Fibroblast of lung (primary cell): ENCODE measurements around the gene MAB21L2. TPM values are rescaled to one million over a fixed set of nuclear protein-coding genes. Genes with fewer than 3 reads are reported as not detected.

Experiments used
- DNase-seq, 2 donors: peaks; one replicate each; pipeline versions ENCODE4 v3.0.0 to v3.0.0-alpha.2; 2010; ENCODE audit warnings: low read depth in 2 of 2
- H2AFZ ChIP-seq: 2 replicates; pipeline ENCODE4 v1.5.1; 2012; ENCODE audit warnings: low read length, control low read depth, inconsistent platforms
- H3K27ac ChIP-seq: 2 replicates; pipeline ENCODE4 v1.5.1; 2011; ENCODE audit warnings: low read length, control low read depth; ENCODE audit not compliant: insufficient read depth
- H3K27me3 ChIP-seq: 2 replicates; pipeline ENCODE4 v1.5.1; 2011; ENCODE audit warnings: mild to moderate bottlenecking, low read length; ENCODE audit not compliant: control insufficient read depth, insufficient read depth
- H3K36me3 ChIP-seq: 2 replicates; pipeline ENCODE4 v1.5.1; 2011; ENCODE audit warnings: low read length; ENCODE audit not compliant: control insufficient read depth, insufficient read depth
- H3K4me1 ChIP-seq: 2 replicates; pipeline ENCODE4 v1.5.1; 2011; ENCODE audit warnings: low read length; ENCODE audit not compliant: control insufficient read depth, insufficient read depth; ENCODE audit errors: extremely low read depth
- H3K4me2 ChIP-seq: 2 replicates; pipeline ENCODE4 v1.5.1; 2011; ENCODE audit warnings: low read length, control low read depth; ENCODE audit not compliant: insufficient read depth; ENCODE audit errors: extremely low read depth
- H3K4me3 ChIP-seq, 4 experiments: fragments of 200-600 bp in 1 of 4; sonication (generic) in 1 of 4; replicated peaks in 1 of 4; 2 replicates each; pipeline ENCODE4 v1.5.1; 2011 to 2016; ENCODE audit warnings: low read length in 4 of 4, low read depth in 3 of 4, mild to moderate bottlenecking in 3 of 4, control low read depth in 2 of 4, inconsistent platforms in 1 of 4, mixed read lengths in 1 of 4; ENCODE audit not compliant: insufficient read depth in 1 of 4; ENCODE audit errors: control extremely low read depth in 1 of 4
- H3K79me2 ChIP-seq: 2 replicates; pipeline ENCODE4 v1.5.1; 2012; ENCODE audit warnings: mild to moderate bottlenecking, low read length, inconsistent platforms; ENCODE audit not compliant: control insufficient read depth, insufficient read depth
- H3K9ac ChIP-seq: 2 replicates; pipeline ENCODE4 v1.5.1; 2011; ENCODE audit warnings: mild to moderate bottlenecking, low read length, control low read depth; ENCODE audit not compliant: insufficient read depth
- H3K9me3 ChIP-seq: 2 replicates; pipeline ENCODE4 v1.5.1; 2012; ENCODE audit warnings: low read depth, low read length; ENCODE audit not compliant: control insufficient read depth, insufficient read depth
- H4K20me1 ChIP-seq: 2 replicates; pipeline ENCODE4 v1.5.1; 2011; ENCODE audit warnings: low read length; ENCODE audit not compliant: control insufficient read depth, insufficient read depth; ENCODE audit errors: extremely low read depth
- EZH2 ChIP-seq: IDR thresholded peaks from 2 replicates; pipeline ENCODE4 v1.5.1; 2012; ENCODE audit warnings: low read length, control low read depth, mild to moderate bottlenecking; ENCODE audit errors: missing control alignments
- polyA plus RNA-seq, 2 donors: library from polyadenylated mRNA; depleted of rRNA in 1 of 2; stranded (reverse) in 1 of 2; unstranded in 1 of 2; fragments of >200 nt; gene quantifications; 2 replicates each; pipeline ENCODE4 v1.2.1, GENCODE V29; 2011 to 2012; ENCODE audit warnings: missing spikeins in 1 of 2
- total RNA-seq: library from RNA; depleted of rRNA; stranded (reverse); fragments of >200 nt; gene quantifications from 2 replicates; pipeline ENCODE4 v1.2.1, GENCODE V29; 2014
- TF ChIP-seq, protein P1 (sequence below), 2 donors: IDR thresholded peaks in 1 of 2; conservative IDR thresholded peaks in 1 of 2; 1 replicate in 1 of 2; 2 replicates in 1 of 2; pipeline ENCODE4 v1.5.1; 2011 to 2012; ENCODE audit warnings: low read length in 2 of 2, control low read depth in 1 of 2, inconsistent platforms in 1 of 2, low read depth in 1 of 2, mild to moderate bottlenecking in 1 of 2

The MAB21L2 gene
- total and polyA plus RNA-seq, 2 donors (not counting 1 experiment from before 2014, with no cell fraction given) = 0.06 TPM; not detected in 1

DNA sequence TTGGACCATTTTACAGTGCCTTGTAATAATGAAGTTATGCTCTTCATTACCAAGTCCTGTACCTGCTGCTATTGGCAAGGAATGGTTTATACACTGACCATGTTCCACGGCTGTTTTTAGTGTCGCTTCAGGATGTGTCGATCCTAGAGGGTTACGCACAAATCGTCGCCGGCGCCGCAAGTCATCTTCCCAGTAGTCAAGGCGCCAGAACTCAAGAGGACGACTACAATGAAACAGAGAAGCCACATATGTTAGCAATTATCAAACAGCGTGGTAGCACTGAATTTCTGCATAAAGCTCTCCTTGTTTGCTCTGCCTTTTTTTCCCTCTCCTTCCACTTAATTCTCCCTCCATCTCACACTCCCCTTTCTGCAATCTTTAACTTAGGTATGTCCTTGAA, 17.0 kb downstream of the MAB21L2 start:
- Histone ChIP-seq H3K9me3 (no peaks in the 10 kb centered on the region), H2AFZ (no peak overlapping the region), H3K9ac (no peak overlapping the region), H4K20me1 (no peaks in the 10 kb centered on the region), H3K36me3 (no peaks in the 10 kb centered on the region), H3K79me2 (no peaks in the 10 kb centered on the region), H3K27ac (no peak overlapping the region), H3K4me2 (no peak overlapping the region), H3K27me3 (no peaks in the 10 kb centered on the region), H3K4me1 (no peaks in the 10 kb centered on the region), H3K4me3 (no peak overlapping the region)
- no peak for DNase-seq
- TF ChIP-seq, protein P1, sequence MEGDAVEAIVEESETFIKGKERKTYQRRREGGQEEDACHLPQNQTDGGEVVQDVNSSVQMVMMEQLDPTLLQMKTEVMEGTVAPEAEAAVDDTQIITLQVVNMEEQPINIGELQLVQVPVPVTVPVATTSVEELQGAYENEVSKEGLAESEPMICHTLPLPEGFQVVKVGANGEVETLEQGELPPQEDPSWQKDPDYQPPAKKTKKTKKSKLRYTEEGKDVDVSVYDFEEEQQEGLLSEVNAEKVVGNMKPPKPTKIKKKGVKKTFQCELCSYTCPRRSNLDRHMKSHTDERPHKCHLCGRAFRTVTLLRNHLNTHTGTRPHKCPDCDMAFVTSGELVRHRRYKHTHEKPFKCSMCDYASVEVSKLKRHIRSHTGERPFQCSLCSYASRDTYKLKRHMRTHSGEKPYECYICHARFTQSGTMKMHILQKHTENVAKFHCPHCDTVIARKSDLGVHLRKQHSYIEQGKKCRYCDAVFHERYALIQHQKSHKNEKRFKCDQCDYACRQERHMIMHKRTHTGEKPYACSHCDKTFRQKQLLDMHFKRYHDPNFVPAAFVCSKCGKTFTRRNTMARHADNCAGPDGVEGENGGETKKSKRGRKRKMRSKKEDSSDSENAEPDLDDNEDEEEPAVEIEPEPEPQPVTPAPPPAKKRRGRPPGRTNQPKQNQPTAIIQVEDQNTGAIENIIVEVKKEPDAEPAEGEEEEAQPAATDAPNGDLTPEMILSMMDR (conservative IDR thresholded peaks at IDR 0.05 in 1 of 2, IDR thresholded peaks at IDR 0.05 in 1 of 2; ENCODE audit: low read depth in 1 of 2, low read length in 2 of 2) = no peak

- H4K20me1 ChIP-seq = no peaks in the 10 kb centered on the region
- H3K36me3 ChIP-seq = no peaks in the 10 kb centered on the region
- TF ChIP-seq, protein P1 (conservative IDR thresholded peaks at IDR 0.05 in 1 of 2, IDR thresholded peaks at IDR 0.05 in 1 of 2; ENCODE audit: low read depth in 1 of 2, low read length in 2 of 2) = no peak
- no peak for TF ChIP-seq EZH2
- no peaks in the 10 kb centered on the region for H3K27me3 ChIP-seq
- no peaks in the 10 kb centered on the region for H3K4me1 ChIP-seq
- H3K9ac ChIP-seq = no peak overlapping the region
- H3K4me3 ChIP-seq = no peak overlapping the region
- DNase-seq = no peak
- no peaks in the 10 kb centered on the region for H3K9me3 ChIP-seq
- H3K4me2 ChIP-seq = no peak overlapping the region
- H2AFZ ChIP-seq = no peak overlapping the region
- no peak overlapping the region for H3K27ac ChIP-seq
- H3K79me2 ChIP-seq = no peaks in the 10 kb centered on the region
These were observed 17.6 kb downstream of the MAB21L2 start for GRCh38 chr4:150599547-150599946.

GRCh38 chr4:150600812-150601445, 19.0 kb downstream of the MAB21L2 start:
- no peak for DNase-seq
- no peak overlapping the region for H3K9ac ChIP-seq
- H3K4me3 ChIP-seq = no peak overlapping the region
- no peaks in the 10 kb centered on the region for H3K9me3 ChIP-seq
- H3K79me2 ChIP-seq = no peaks in the 10 kb centered on the region
- H3K27ac ChIP-seq = no peak overlapping the region
- H3K36me3 ChIP-seq = no peaks in the 10 kb centered on the region
- no peaks in the 10 kb centered on the region for H4K20me1 ChIP-seq
- H3K4me1 ChIP-seq = no peaks in the 10 kb centered on the region
- no peak overlapping the region for H3K4me2 ChIP-seq
- TF ChIP-seq EZH2 = no peak
- TF ChIP-seq, protein P1 (conservative IDR thresholded peaks at IDR 0.05 in 1 of 2, IDR thresholded peaks at IDR 0.05 in 1 of 2; ENCODE audit: low read depth in 1 of 2, low read length in 2 of 2) = no peak
- H2AFZ ChIP-seq = no peak overlapping the region
- H3K27me3 ChIP-seq = no peaks in the 10 kb centered on the region
